Neutrophil (primary cell): ENCODE results near the gene GBP7.
"Not testable (repeated sequence)": the region's sequence is repeated elsewhere in the genome, so short reads cannot be mapped to it uniquely, and the experiment has no call there.

Source experiments
- H3K27ac ChIP-seq: fragments of 200-600 bp; sonication (generic); 2 replicates; pipeline ENCODE4 v1.5.1; 2016; ENCODE audit warnings: mild to moderate bottlenecking, moderate library complexity
- H3K27me3 ChIP-seq: fragments of 200-600 bp; sonication (generic); 2 replicates; pipeline ENCODE4 v1.6.0; 2016; ENCODE audit warnings: mild to moderate bottlenecking
- H3K36me3 ChIP-seq: fragments of 200-600 bp; sonication (generic); 2 replicates; pipeline ENCODE4 v1.5.1; 2017
- H3K4me1 ChIP-seq, 2 experiments: fragments of 200-600 bp in 1 of 2; sonication (generic) in 1 of 2; 1 replicate in 1 of 2; 2 replicates in 1 of 2; pipeline versions ENCODE4 v1.5.1 to v1.6.1; 2013 to 2016; ENCODE audit warnings: low read depth in 1 of 2, low read length in 1 of 2, mild to moderate bottlenecking in 1 of 2, moderate library complexity in 1 of 2; ENCODE audit not compliant: control insufficient read depth in 1 of 2, insufficient read depth in 1 of 2
- H3K4me3 ChIP-seq, 2 experiments: fragments of 200-600 bp in 1 of 2; sonication (generic) in 1 of 2; 1 replicate in 1 of 2; 2 replicates in 1 of 2; pipeline ENCODE4 v1.5.1; 2013 to 2016; ENCODE audit warnings: low read depth in 1 of 2, low read length in 1 of 2, mild to moderate bottlenecking in 1 of 2, moderate library complexity in 1 of 2
- H3K9me3 ChIP-seq: fragments of 200-600 bp; sonication (generic); 2 replicates; pipeline ENCODE4 v1.5.1; 2016
- TF ChIP-seq, protein P1 (sequence below): fragments of 200-600 bp; sonication (generic); IDR thresholded peaks from 2 replicates; pipeline ENCODE4 v1.5.1; 2016; ENCODE audit warnings: antibody characterized with exemption

Gene GBP7

DNA sequence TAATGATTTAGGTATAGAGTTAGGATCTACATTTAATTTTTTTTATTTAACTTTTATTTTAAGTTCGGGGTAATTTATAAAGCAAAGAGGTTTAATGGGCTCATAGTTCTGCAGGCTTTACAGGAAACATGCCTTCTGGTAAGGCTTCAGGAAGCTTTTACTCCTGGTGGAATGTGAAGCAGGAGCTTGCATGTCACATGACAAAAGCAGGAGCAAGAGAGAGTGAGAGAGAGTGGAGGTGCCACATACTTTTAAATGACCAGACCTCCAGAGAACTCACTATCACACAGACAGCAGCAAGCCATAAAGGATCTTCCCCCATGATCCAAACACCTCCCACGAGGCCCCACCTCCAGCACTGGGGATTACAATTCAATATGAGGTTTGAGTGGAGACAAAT lies 32.3 kb downstream of the GBP7 start:
- Histone ChIP-seq H3K36me3 (no peaks in the 10 kb centered on the region), H3K4me3 (no peak overlapping the region), H3K4me1 (no peaks in the 10 kb centered on the region), H3K27me3 (no peaks in the 10 kb centered on the region), H3K9me3 (no peaks in the 10 kb centered on the region), H3K27ac (no peak overlapping the region)
- TF ChIP-seq, protein P1, sequence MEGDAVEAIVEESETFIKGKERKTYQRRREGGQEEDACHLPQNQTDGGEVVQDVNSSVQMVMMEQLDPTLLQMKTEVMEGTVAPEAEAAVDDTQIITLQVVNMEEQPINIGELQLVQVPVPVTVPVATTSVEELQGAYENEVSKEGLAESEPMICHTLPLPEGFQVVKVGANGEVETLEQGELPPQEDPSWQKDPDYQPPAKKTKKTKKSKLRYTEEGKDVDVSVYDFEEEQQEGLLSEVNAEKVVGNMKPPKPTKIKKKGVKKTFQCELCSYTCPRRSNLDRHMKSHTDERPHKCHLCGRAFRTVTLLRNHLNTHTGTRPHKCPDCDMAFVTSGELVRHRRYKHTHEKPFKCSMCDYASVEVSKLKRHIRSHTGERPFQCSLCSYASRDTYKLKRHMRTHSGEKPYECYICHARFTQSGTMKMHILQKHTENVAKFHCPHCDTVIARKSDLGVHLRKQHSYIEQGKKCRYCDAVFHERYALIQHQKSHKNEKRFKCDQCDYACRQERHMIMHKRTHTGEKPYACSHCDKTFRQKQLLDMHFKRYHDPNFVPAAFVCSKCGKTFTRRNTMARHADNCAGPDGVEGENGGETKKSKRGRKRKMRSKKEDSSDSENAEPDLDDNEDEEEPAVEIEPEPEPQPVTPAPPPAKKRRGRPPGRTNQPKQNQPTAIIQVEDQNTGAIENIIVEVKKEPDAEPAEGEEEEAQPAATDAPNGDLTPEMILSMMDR: no peak

GRCh38 chr1:89142160-89142559 lies 33.6 kb downstream of the GBP7 start:
- H3K36me3 ChIP-seq: no peaks in the 10 kb centered on the region
- H3K27me3 ChIP-seq: no peaks in the 10 kb centered on the region
- no peak overlapping the region for H3K27ac ChIP-seq
- no peaks in the 10 kb centered on the region for H3K4me1 ChIP-seq
- no peak overlapping the region for H3K4me3 ChIP-seq
- TF ChIP-seq, protein P1: no peak
- no peaks in the 10 kb centered on the region for H3K9me3 ChIP-seq

DNA sequence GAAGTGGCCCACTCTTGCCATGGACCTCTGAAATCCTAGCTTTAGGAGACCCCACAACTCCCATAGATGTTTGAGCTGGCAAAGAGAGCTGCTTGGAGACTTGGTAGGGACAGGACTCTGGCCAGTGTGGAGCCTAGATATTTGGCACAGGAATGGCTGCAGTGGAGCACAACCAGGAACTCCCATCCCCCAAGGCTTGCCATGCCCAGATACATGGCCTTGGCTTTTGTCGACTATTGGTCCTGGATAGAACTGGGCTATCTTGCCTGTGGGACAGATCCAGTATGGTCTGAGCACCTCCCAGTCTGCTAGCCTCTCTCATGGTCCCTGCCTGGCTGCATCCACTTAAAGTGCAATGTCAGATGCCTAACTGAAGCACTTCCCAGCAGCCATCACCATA lies 42.1 kb downstream of the GBP7 start:
- H3K36me3 ChIP-seq: no peaks in the 10 kb centered on the region
- TF ChIP-seq, protein P1: no peak
- H3K27ac ChIP-seq: no peak overlapping the region

GRCh38 chr1:89130716-89131115 lies 45.1 kb downstream of the GBP7 start:
- Histone ChIP-seq H3K4me3 (no peak overlapping the region), H3K36me3 (no peaks in the 10 kb centered on the region), H3K27me3 (no peaks in the 10 kb centered on the region), H3K4me1 (peaks cover 34 to 42% of the 10 kb centered on the region in 2 experiments), H3K9me3 (no peaks in the 10 kb centered on the region), H3K27ac (no peak overlapping the region)
- TF ChIP-seq, protein P1: no peak

More for the DNA sequence above, 42.1 kb downstream of the GBP7 start:
- Histone ChIP-seq H3K27me3 (no peaks in the 10 kb centered on the region), H3K4me1 (peaks cover 16% of the 10 kb centered on the region in 2 experiments), H3K4me3 (no peak overlapping the region), H3K9me3 (no peaks in the 10 kb centered on the region)

DNA sequence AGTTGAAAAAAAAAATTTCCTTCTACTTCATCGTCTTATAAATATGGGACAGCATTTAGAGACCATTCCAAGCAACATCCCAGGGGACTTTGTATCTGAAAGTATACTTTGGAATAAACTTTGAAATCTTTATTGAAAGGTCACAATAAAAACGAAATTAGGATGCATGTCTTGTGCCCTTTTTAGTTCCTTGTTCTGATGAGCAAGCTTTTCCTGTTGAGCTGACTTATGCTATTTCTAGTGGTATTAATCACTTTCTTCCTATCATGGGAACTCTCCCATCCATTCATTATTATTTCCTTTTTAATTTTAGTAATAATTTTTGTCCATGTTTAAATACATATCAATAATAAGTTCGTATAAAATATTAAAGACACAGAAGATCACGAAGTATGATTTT lies 45.9 kb downstream of the GBP7 start:
- Histone ChIP-seq H3K9me3 (no peaks in the 10 kb centered on the region), H3K27me3 (no peaks in the 10 kb centered on the region), H3K4me3 (no peak overlapping the region), H3K4me1 (peaks cover 34 to 42% of the 10 kb centered on the region in 2 experiments), H3K27ac (peak overlapping the region; percentile 88), H3K36me3 (no peaks in the 10 kb centered on the region)
- TF ChIP-seq, protein P1: no peak

DNA sequence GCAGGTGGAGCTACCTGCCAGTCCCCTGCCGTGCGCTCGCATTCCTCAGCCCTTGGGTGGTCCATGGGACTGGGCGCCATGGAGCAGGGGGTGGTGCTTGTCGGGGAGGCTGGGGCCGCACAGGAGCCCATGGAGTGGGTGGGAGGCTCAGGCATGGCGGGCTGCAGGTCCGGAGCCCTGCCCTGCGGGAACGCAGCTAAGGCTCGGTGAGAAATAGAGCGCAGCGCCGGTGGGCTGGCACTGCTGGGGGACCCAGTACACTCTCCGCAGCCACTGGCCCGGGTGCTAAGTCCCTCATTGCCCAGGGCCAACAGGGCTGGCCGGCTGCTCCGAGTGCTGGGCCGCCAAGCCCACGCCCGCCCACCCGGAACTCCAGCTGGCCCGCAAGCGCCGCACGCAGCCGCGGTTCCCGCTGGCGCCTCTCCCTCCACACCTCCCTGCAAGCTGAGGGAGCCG lies 47.8 kb downstream of the GBP7 start:
- not testable (repeated sequence) for H3K36me3 ChIP-seq, H3K9me3 ChIP-seq, H3K27me3 ChIP-seq
- Histone ChIP-seq H3K27ac (peak overlapping the region; percentile 88), H3K4me1 (peaks cover 49 to 58% of the 10 kb centered on the region in 2 experiments), H3K4me3 (peak overlapping the region in 1 of 2 experiments; percentile 47)

GRCh38 chr1:89126602-89127565 lies 48.9 kb downstream of the GBP7 start:
- H3K27me3 ChIP-seq, H3K36me3 ChIP-seq, H3K9me3 ChIP-seq: not testable (repeated sequence)
- peak overlapping the region; percentile 88 for H3K27ac ChIP-seq
- H3K4me1 ChIP-seq: peaks cover 51 to 61% of the 10 kb centered on the region in 2 experiments
- peak overlapping the region; percentile 72 to 88 for H3K4me3 ChIP-seq
